Breast epithelium (tissue), 4 donors: ENCODE measurements around the gene IGFL2. TPM values are rescaled to one million over a fixed set of nuclear protein-coding genes. Genes with fewer than 3 reads are reported as not detected.
"Not testable (repeated sequence)": the region's sequence is repeated elsewhere in the genome, so short reads cannot be mapped to it uniquely, and the experiment has no call there.

Experiments
- DNase-seq, 2 donors: peaks; one replicate each; pipeline ENCODE4 v3.0.0-alpha.2; 2019; ENCODE audit warnings: low spot score in 2 of 2
- H3K27ac ChIP-seq, 2 donors: fragments of 200-600 bp; sonication (generic) in 1 of 2; one replicate each; pipeline ENCODE4 v1.5.1; 2016 to 2019; ENCODE audit warnings: mild to moderate bottlenecking in 1 of 2
- H3K27me3 ChIP-seq, 2 donors: fragments of 200-600 bp; sonication (generic) in 1 of 2; one replicate each; pipeline versions ENCODE4 v1.5.1 to v1.6.0; 2017 to 2019; ENCODE audit warnings: control low read depth in 1 of 2, mild to moderate bottlenecking in 1 of 2
- H3K36me3 ChIP-seq: fragments of 200-600 bp; one replicate; pipeline ENCODE4 v1.5.1; 2019
- H3K4me1 ChIP-seq, 2 donors: fragments of 200-600 bp; sonication (generic); one replicate each; pipeline ENCODE4 v1.5.1; 2016 to 2019; ENCODE audit warnings: control low read depth in 1 of 2
- H3K4me3 ChIP-seq, 3 donors: fragments of 200-600 bp; sonication (generic); 1 replicate in 2 of 3; 2 replicates in 1 of 3; pipeline ENCODE4 v1.5.1; 2016 to 2019; ENCODE audit warnings: mild to moderate bottlenecking in 3 of 3, moderate library complexity in 2 of 3
- H3K9me3 ChIP-seq, 2 donors: fragments of 200-600 bp; sonication (generic) in 1 of 2; one replicate each; pipeline ENCODE4 v1.5.1; 2016 to 2019; ENCODE audit warnings: control low read depth in 1 of 2
- CTCF ChIP-seq, 3 donors: fragments of 450-650 bp; IDR thresholded peaks; one replicate each; pipeline ENCODE4 v1.5.1; 2016 to 2017; ENCODE audit warnings: antibody characterized with exemption in 3 of 3, mild to moderate bottlenecking in 3 of 3, moderate library complexity in 3 of 3
- POLR2A ChIP-seq: fragments of 450-650 bp; IDR thresholded peaks from one replicate; pipeline ENCODE4 v1.6.1; 2016; ENCODE audit warnings: antibody characterized with exemption, mild to moderate bottlenecking, moderate library complexity
- POLR2AphosphoS5 ChIP-seq, 3 donors: sonication (generic); formaldehyde crosslinking; IDR thresholded peaks; one replicate each; pipeline ENCODE4 v1.6.1; 2017; ENCODE audit warnings: antibody characterized with exemption in 3 of 3
- intact Hi-C: fragments of 100-400 bp; cut with DNase I; formaldehyde crosslinking; loops from one replicate; pipeline ENCODE4 v1.15.1; 2023; ENCODE audit warnings: low total_unique reads
- total RNA-seq, 3 donors: library from RNA; depleted of rRNA; stranded (reverse); fragments of >200 nt; gene quantifications; one replicate each; pipeline ENCODE4 v1.1.0, GENCODE V29; 2016

IGFL2 gene
- total RNA-seq, 3 donors from 2014 or later: not detected

DNA sequence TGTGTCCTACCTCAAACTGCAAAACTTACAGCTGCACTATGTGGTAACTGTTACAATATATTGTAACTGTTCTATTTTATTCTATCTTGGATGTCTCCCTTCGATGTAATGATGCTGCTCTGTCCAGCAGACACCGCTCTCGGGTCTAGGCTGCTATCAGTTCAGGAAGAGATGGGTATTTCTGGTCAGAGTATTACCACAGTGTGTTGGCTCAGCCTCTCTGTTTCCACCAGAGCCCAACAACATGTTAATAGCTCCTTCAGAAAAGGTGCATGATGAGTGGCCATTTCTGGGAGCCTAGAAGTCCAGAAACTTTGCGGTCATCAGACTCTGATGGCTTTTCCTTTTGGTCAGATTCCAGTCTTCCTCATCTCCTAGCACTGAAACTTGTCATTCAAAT, 45.6 kb downstream of the IGFL2 start:
- Histone ChIP-seq H3K4me1 (no peaks in the 10 kb centered on the region), H3K27ac (no peak overlapping the region), H3K4me3 (no peak overlapping the region), H3K27me3 (peaks cover 0 to 20% of the 10 kb centered on the region in 2 donors), H3K36me3 (no peaks in the 10 kb centered on the region), H3K9me3 (no peaks in the 10 kb centered on the region)
- DNase-seq: no peak
- TF ChIP-seq CTCF (IDR thresholded peaks at IDR 0.05) (no peak), POLR2A (no peak), POLR2AphosphoS5 (IDR thresholded peaks at IDR 0.05) (no peak)
- intact Hi-C loops: no loop called here

GRCh38 chr19:46195104-46195503, 47.1 kb downstream of the IGFL2 start:
- Histone ChIP-seq H3K9me3 (no peaks in the 10 kb centered on the region), H3K4me3 (no peak overlapping the region), H3K4me1 (no peaks in the 10 kb centered on the region), H3K27ac (no peak overlapping the region), H3K27me3 (peaks cover 0 to 12% of the 10 kb centered on the region in 2 donors), H3K36me3 (no peaks in the 10 kb centered on the region)
- TF ChIP-seq POLR2AphosphoS5 (IDR thresholded peaks at IDR 0.05): no peak
- no peak for DNase-seq
- intact Hi-C loops: no loop called here

DNA sequence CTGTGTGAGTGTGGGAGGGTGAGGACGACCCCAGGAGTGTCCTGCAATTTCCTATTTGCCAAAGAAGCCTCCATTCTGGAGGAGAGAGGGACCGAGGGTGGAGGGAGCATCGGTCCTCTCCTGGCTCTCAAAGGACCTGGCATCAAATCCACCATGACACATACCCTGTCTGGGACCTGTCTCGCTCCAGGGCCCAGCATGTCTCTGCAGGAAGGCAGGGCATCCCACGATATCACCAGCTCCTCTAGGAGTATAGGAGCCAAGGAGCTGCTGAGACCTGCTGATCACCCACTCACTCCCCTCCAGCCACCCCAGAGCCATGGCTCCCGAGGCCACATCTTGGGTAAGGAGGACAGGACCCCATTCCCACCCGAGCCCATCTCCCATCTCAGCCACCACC, 47.9 kb downstream of the IGFL2 start:
- H3K4me1 ChIP-seq, intact Hi-C loops, H3K36me3 ChIP-seq, H3K27ac ChIP-seq, H3K27me3 ChIP-seq, H3K9me3 ChIP-seq, H3K4me3 ChIP-seq, DNase-seq: not testable (repeated sequence)

- Histone ChIP-seq H3K4me3 (no peak overlapping the region), H3K4me1 (no peaks in the 10 kb centered on the region), H3K27ac (no peak overlapping the region), H3K9me3 (no peaks in the 10 kb centered on the region), H3K36me3 (no peaks in the 10 kb centered on the region), H3K27me3 (peaks cover 0 to 7% of the 10 kb centered on the region in 2 donors)
- intact Hi-C loops: no loop called here
- TF ChIP-seq CTCF (IDR thresholded peaks at IDR 0.05): no peak
- no peak for TF ChIP-seq POLR2A
- no peak for TF ChIP-seq POLR2AphosphoS5 (IDR thresholded peaks at IDR 0.05)
- DNase-seq: no peak
Measured at GRCh38 chr19:46196410-46197124, 48.5 kb downstream of the IGFL2 start.

DNA sequence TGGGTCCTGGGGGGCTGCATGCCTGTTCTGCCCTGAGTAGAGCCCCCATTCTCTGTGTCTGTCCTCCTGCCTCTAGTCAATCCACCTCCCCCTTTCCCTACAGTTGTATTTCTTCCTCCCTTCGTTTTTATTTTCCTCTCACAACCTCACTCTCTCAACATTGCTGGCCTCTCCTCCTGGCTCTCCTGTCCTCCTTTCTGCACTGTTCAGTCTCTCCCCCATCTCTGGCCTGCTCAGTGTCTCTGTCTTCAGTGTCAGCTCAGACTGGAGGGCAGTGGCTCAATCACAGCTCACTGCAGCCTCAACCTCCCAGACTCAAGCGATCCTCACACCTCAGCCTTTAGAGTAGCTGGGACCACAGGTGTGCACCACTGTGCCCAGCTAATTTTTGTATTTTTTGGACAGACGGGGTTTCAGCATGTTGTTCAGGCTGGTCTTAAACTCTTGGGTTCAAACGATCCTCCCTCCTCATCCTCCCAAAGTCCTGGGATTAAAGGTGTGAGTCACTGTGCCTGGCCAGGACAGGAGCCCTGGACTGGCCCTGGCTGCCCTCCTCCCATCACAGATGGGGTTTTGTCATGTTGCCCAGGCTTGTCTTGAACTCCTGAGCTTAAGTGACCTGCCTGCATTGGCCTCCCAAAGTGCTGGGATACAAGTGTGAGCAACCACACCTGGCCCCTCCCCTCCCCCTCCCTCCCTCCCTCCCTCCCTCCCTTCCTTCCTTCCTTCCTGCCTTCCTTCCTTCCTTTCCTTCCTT, 49.5 kb downstream of the IGFL2 start:
- Histone ChIP-seq H3K27ac (no peak overlapping the region), H3K4me1 (no peaks in the 10 kb centered on the region), H3K27me3 (peaks cover 0 to 7% of the 10 kb centered on the region in 2 donors), H3K4me3 (no peak overlapping the region), H3K36me3 (no peaks in the 10 kb centered on the region), H3K9me3 (no peaks in the 10 kb centered on the region)
- no peak for DNase-seq
- no peak for TF ChIP-seq POLR2AphosphoS5 (IDR thresholded peaks at IDR 0.05)
- TF ChIP-seq CTCF (IDR thresholded peaks at IDR 0.05): no peak
- TF ChIP-seq POLR2A: no peak
- intact Hi-C loops: no loop called here

DNA sequence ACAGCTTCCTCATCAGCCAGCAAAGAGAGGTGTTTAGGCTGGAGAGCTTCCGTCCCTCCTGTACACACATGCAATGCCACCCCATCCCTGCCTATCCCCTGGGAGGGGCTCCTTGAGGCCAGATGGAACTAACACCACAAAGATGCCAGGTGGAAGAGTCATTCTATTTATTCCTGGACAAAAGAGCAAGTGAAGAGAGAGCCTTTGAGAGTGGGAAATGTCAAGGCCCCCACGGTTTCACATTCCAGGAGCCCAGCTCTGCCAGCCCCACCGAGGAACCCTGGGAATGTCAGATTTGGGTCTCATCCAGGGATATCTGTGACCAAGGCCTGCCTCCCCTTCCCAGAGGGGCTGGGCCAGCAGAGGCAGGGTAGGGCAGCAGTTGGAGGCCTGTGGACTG, 50.7 kb downstream of the IGFL2 start:
- intact Hi-C loops: no loop called here
- Histone ChIP-seq H3K36me3 (no peaks in the 10 kb centered on the region), H3K4me3 (no peak overlapping the region), H3K27me3 (peaks cover 0 to 7% of the 10 kb centered on the region in 2 donors), H3K9me3 (no peaks in the 10 kb centered on the region), H3K27ac (peak overlapping the region; percentile 43 to 58), H3K4me1 (no peaks in the 10 kb centered on the region)
- TF ChIP-seq POLR2AphosphoS5 (IDR thresholded peaks at IDR 0.05) (no peak), CTCF (IDR thresholded peaks at IDR 0.05) (no peak), POLR2A (no peak)
- DNase-seq: peak in 1 of 2 donors; percentile 29
